H9 (cell line): Measurements from ENCODE around the gene HIBCH. TPM values are rescaled to one million over a fixed set of nuclear protein-coding genes. Genes with fewer than 3 reads are reported as not detected.

ENCODE experiments used
- DNase-seq: peaks from one replicate; pipeline ENCODE4 v3.0.0-alpha.2; 2017
- H2AFZ ChIP-seq: one replicate; pipeline ENCODE4 v1.6.1; 2013; ENCODE audit warnings: mild to moderate bottlenecking, low read length, control low read depth, moderate library complexity
- H2AK5ac ChIP-seq: 2 replicates; pipeline ENCODE4 v1.6.1; 2013; ENCODE audit warnings: low read length, control low read depth, mixed read lengths; ENCODE audit not compliant: insufficient read length
- H2BK120ac ChIP-seq: one replicate; pipeline ENCODE4 v1.6.1; 2013; ENCODE audit warnings: low read depth, mild to moderate bottlenecking, low read length, control low read depth, inconsistent platforms; ENCODE audit not compliant: poor library complexity, severe bottlenecking
- H2BK12ac ChIP-seq: 2 replicates; pipeline ENCODE4 v1.6.1; 2013; ENCODE audit warnings: low read length, control low read depth, mixed read lengths, low read depth; ENCODE audit not compliant: insufficient read length
- H2BK15ac ChIP-seq: 2 replicates; pipeline ENCODE4 v1.6.1; 2013; ENCODE audit warnings: low read depth, low read length, control low read depth
- H2BK20ac ChIP-seq: one replicate; pipeline ENCODE4 v1.6.1; 2013; ENCODE audit warnings: low read depth, mild to moderate bottlenecking, low read length, control low read depth, inconsistent platforms; ENCODE audit not compliant: poor library complexity, severe bottlenecking
- H2BK5ac ChIP-seq: 2 replicates; pipeline ENCODE4 v1.6.1; 2013; ENCODE audit warnings: low read length, control low read depth, mixed read lengths; ENCODE audit not compliant: insufficient read length
- H3K14ac ChIP-seq: 2 replicates; pipeline ENCODE4 v1.6.1; 2013; ENCODE audit warnings: low read length, control low read depth; ENCODE audit not compliant: insufficient read depth
- H3K18ac ChIP-seq: 2 replicates; pipeline ENCODE4 v1.6.1; 2013; ENCODE audit warnings: low read depth, mild to moderate bottlenecking, mixed read lengths, low read length, control low read depth; ENCODE audit not compliant: insufficient read length
- H3K23ac ChIP-seq: 2 replicates; pipeline ENCODE4 v1.6.1; 2013; ENCODE audit warnings: low read length, control low read depth, mixed read lengths, low read depth; ENCODE audit not compliant: insufficient read length
- H3K23me2 ChIP-seq: 2 replicates; pipeline ENCODE4 v1.6.1; 2013; ENCODE audit warnings: low read depth, mild to moderate bottlenecking, mixed read lengths, low read length, control low read depth; ENCODE audit not compliant: insufficient read length, poor library complexity, severe bottlenecking
- H3K27ac ChIP-seq: 2 replicates; pipeline ENCODE4 v1.5.1; 2013; ENCODE audit warnings: low read length, control low read depth, mixed read lengths, low read depth; ENCODE audit not compliant: insufficient read length
- H3K27me3 ChIP-seq: 2 replicates; pipeline ENCODE4 v1.6.1; 2013; ENCODE audit warnings: low read length, control low read depth, inconsistent platforms; ENCODE audit not compliant: insufficient read depth
- H3K4ac ChIP-seq: 2 replicates; pipeline ENCODE4 v1.6.1; 2013; ENCODE audit warnings: low read depth, mild to moderate bottlenecking, control low read depth, inconsistent platforms, low read length, moderate library complexity
- H3K4me1 ChIP-seq: 2 replicates; pipeline ENCODE4 v1.6.1; 2013; ENCODE audit warnings: low read length, control low read depth, inconsistent platforms; ENCODE audit not compliant: insufficient read depth
- H3K4me2 ChIP-seq: 2 replicates; pipeline ENCODE4 v1.6.1; 2013; ENCODE audit warnings: low read length, control low read depth, mixed read lengths; ENCODE audit not compliant: insufficient read length, insufficient read depth
- H3K56ac ChIP-seq: 2 replicates; pipeline ENCODE4 v1.6.1; 2013; ENCODE audit warnings: low read depth, mild to moderate bottlenecking, mixed read lengths, low read length, control low read depth; ENCODE audit not compliant: insufficient read length
- H3K79me1 ChIP-seq: 2 replicates; pipeline ENCODE4 v1.6.1; 2013; ENCODE audit warnings: low read depth, mild to moderate bottlenecking, moderate library complexity, low read length, control low read depth, inconsistent platforms; ENCODE audit not compliant: insufficient read depth, poor library complexity, severe bottlenecking
- H3K79me2 ChIP-seq: 2 replicates; pipeline ENCODE4 v1.6.1; 2013; ENCODE audit warnings: low read length, control low read depth, inconsistent platforms; ENCODE audit not compliant: insufficient read depth
- H3K9ac ChIP-seq: 2 replicates; pipeline ENCODE4 v1.6.1; 2013; ENCODE audit warnings: low read length, control low read depth, mixed read lengths; ENCODE audit not compliant: insufficient read length; ENCODE audit errors: extremely low read depth
- H3K9me3 ChIP-seq: one replicate; pipeline ENCODE4 v1.6.1; 2013; ENCODE audit warnings: low read depth, low read length, inconsistent platforms; ENCODE audit not compliant: control insufficient read depth
- H3T11ph ChIP-seq: one replicate; pipeline ENCODE4 v1.6.1; 2013; ENCODE audit warnings: mild to moderate bottlenecking, low read length, control low read depth, inconsistent platforms
- H4K20me1 ChIP-seq: one replicate; pipeline ENCODE4 v1.6.1; 2013; ENCODE audit not compliant: control insufficient read depth, insufficient read length, insufficient read depth
- H4K5ac ChIP-seq: 2 replicates; pipeline ENCODE4 v1.6.1; 2013; ENCODE audit warnings: low read depth, mild to moderate bottlenecking, mixed read lengths, low read length, control low read depth; ENCODE audit not compliant: insufficient read length
- H4K8ac ChIP-seq: replicated peaks from 2 replicates; pipeline ENCODE4 v1.6.1; 2013; ENCODE audit warnings: low read length, control low read depth, mixed read lengths, low read depth; ENCODE audit not compliant: insufficient read length
- H4K91ac ChIP-seq: 2 replicates; pipeline ENCODE4 v1.6.1; 2013; ENCODE audit warnings: low read depth, mild to moderate bottlenecking, moderate library complexity, mixed read lengths, low read length, control low read depth; ENCODE audit not compliant: insufficient read length
- H3K27ac Mint-ChIP-seq, 3 experiments: 2 replicates in 2 of 3; 3 replicates in 1 of 3; pipeline ENCODE4 v1.8.0; 2020 to 2021; ENCODE audit warnings: mixed read lengths in 3 of 3, mild to moderate bottlenecking in 1 of 3, moderate library complexity in 1 of 3
- H3K27me3 Mint-ChIP-seq: 2 replicates; pipeline ENCODE4 v1.8.0; 2021; ENCODE audit warnings: low read depth, mild to moderate bottlenecking, moderate library complexity, mixed read lengths
- H3K36me3 Mint-ChIP-seq, 3 experiments: 2 replicates in 2 of 3; 3 replicates in 1 of 3; pipeline ENCODE4 v1.8.0; 2020 to 2021; ENCODE audit warnings: low read depth in 3 of 3, mixed read lengths in 3 of 3; ENCODE audit not compliant: insufficient read depth in 1 of 3
- H3K4me1 Mint-ChIP-seq, 2 experiments: 2 replicates each; pipeline ENCODE4 v1.8.0; 2020; ENCODE audit warnings: mixed read lengths in 2 of 2
- H3K4me3 Mint-ChIP-seq, 2 experiments: 2 replicates in 1 of 2; 3 replicates in 1 of 2; pipeline ENCODE4 v1.8.0; 2020 to 2021; ENCODE audit warnings: mild to moderate bottlenecking in 2 of 2, mixed read lengths in 2 of 2, moderate library complexity in 1 of 2
- H3K9me3 Mint-ChIP-seq, 2 experiments: 2 replicates in 1 of 2; 3 replicates in 1 of 2; pipeline ENCODE4 v1.8.0; 2020; ENCODE audit warnings: mild to moderate bottlenecking in 2 of 2, mixed read lengths in 2 of 2, moderate library complexity in 1 of 2
- CTCF ChIP-seq: fragments of 200-600 bp; sonication (generic); conservative IDR thresholded peaks from 3 replicates; pipeline ENCODE4 v1.8.0; 2021; ENCODE audit warnings: antibody characterized with exemption, mild to moderate bottlenecking
- WGBS: extraction: QIAGEN DNeasy Blood & Tissue Kit; methylation state at CpG from one replicate; pipeline ENCODE4 v1.1.7; 2013; ENCODE audit warnings: missing lambda C conversion rate, low lambda C conversion rate, mixed read lengths; ENCODE audit not compliant: insufficient read length; ENCODE audit errors: extremely low coverage; 5-methylcytosine and 5-hydroxymethylcytosine counted together
- total RNA-seq: library from RNA; stranded (reverse); gene quantifications from 2 replicates; pipeline ENCODE4 v1.2.1, GENCODE V29; 2021

HIBCH gene
- total RNA-seq, 1 experiment from 2014 or later, result 28.0 TPM

- Histone ChIP-seq H3K27me3 (no peaks in the 10 kb centered on the region), H3K9me3 (no peaks in the 10 kb centered on the region), H2BK20ac (no peak overlapping the region), H3K56ac (no peak overlapping the region), H2BK5ac (no peak overlapping the region), H2AFZ (no peak overlapping the region), H3K4me2 (no peak overlapping the region), H2BK15ac (no peak overlapping the region), H2BK120ac (no peak overlapping the region), H3K9ac (no peak overlapping the region), H3T11ph (no peak overlapping the region), H3K79me1 (no peaks in the 10 kb centered on the region), H4K5ac (no peak overlapping the region), H2AK5ac (no peak overlapping the region), H3K4me1 (no peaks in the 10 kb centered on the region), H4K91ac (no peak overlapping the region), H3K27ac (no peak overlapping the region), H3K18ac (no peak overlapping the region), H3K4ac (no peak overlapping the region), H4K8ac (no peak overlapping the region), H3K23me2 (no peaks in the 10 kb centered on the region), H2BK12ac (no peak overlapping the region), H4K20me1 (no peaks in the 10 kb centered on the region), H3K79me2 (no peaks in the 10 kb centered on the region), H3K14ac (no peak overlapping the region), H3K23ac (no peak overlapping the region)
- no peaks in the 10 kb centered on the region for H3K36me3 Mint-ChIP-seq
- H3K9me3 Mint-ChIP-seq, result no peaks in the 10 kb centered on the region
- no peak for DNase-seq
- no peak for TF ChIP-seq CTCF
- WGBS, result no CpG with 5 or more reads among the region's 4 CpGs
- no peaks in the 10 kb centered on the region for H3K27me3 Mint-ChIP-seq
- H3K4me3 Mint-ChIP-seq, result no peak overlapping the region
- no peak overlapping the region for H3K27ac Mint-ChIP-seq
- peaks cover 9 to 10% of the 10 kb centered on the region in 2 experiments for H3K4me1 Mint-ChIP-seq
Measured at GRCh38 chr2:190156530-190157212, 163.0 kb downstream of the HIBCH start.

Other genes starting within 250 kb of the HIBCH start
- 3.0 and 4.3 TPM in 2 replicates for gene INPP1, start 23.8 kb upstream of the HIBCH start, total RNA-seq
- 2.9 and 4.0 TPM in 2 replicates for gene MFSD6, start 88.5 kb upstream of the HIBCH start, total RNA-seq
- gene NEMP2, start 214.9 kb upstream of the HIBCH start, total RNA-seq, result 5.3 and 6.6 TPM in 2 replicates